ENCODE measurements around the gene GFPT2. TPM values are rescaled to one million over a fixed set of nuclear protein-coding genes. Genes with fewer than 3 reads are reported as not detected.

Gene GFPT2
- total and polyA plus RNA-seq, 7 donors, result 1.2 to 42.7 (median 16.1) TPM

DNA sequence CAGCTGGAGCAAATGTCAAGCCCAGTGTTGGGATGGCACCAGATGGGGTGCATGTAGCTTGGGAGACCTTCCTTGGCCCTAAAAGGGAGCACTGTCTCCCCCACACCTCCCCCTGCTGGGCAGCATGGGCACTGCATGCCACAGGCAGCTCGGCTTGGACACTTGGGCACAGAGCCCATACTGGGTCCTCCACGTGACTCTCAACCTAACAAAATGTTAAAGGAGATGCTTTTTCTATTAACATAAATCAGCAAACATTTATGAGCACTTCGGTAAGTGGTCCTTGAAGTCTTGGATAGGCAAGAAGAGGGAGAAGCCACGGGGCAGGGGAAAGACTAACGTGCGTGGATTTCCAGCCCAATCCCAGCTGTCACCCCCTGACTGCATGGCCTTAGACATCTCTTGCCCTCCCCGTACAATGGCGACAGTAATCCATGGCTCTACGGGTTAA is 37.3 kb downstream of the GFPT2 start:
- Histone ChIP-seq H3K9me3 (no peaks in the 10 kb centered on the region), H3K4me3 (no peak overlapping the region), H3K4me1 (no peaks in the 10 kb centered on the region), H3K27me3 (no peaks in the 10 kb centered on the region), H3K36me3 (no peaks in the 10 kb centered on the region), H3K27ac (no peak overlapping the region)
- TF ChIP-seq CTCF (IDR thresholded peaks at IDR 0.05) (peak; percentile 40 to 84 (median 68)), POLR2AphosphoS5 (IDR thresholded peaks at IDR 0.05) (no peak)
- DNase-seq, result no peak
- WGBS, 2 donors, result 62 to 67% methylated on average over 9 of the region's 9 CpGs
- intact Hi-C loops (cut with DNase I), result no loop called here

GRCh38 chr5:180313677-180314505 is 39.2 kb downstream of the GFPT2 start:
- Histone ChIP-seq H3K27ac (peak overlapping the region in 1 of 4 donors; percentile 63), H3K9me3 (no peaks in the 10 kb centered on the region), H3K4me3 (peak overlapping the region in 1 of 4 donors; percentile 44), H3K27me3 (no peaks in the 10 kb centered on the region), H3K4me1 (no peaks in the 10 kb centered on the region), H3K36me3 (no peaks in the 10 kb centered on the region)
- intact Hi-C loops (cut with DNase I), result no loop called here
- TF ChIP-seq CTCF (IDR thresholded peaks at IDR 0.05) (no peak), POLR2A (IDR thresholded peaks at IDR 0.05) (no peak), POLR2AphosphoS5 (IDR thresholded peaks at IDR 0.05) (peak in 1 of 4 donors; percentile 30), EP300 (IDR thresholded peaks at IDR 0.05) (no peak)
- no peak for DNase-seq
- WGBS, 2 donors, result 60 to 91% methylated on average over 50 of the region's 50 CpGs

GRCh38 chr5:180311216-180311615 is 41.9 kb downstream of the GFPT2 start:
- Histone ChIP-seq H3K27ac (no peak overlapping the region), H3K4me3 (no peak overlapping the region), H3K9me3 (no peaks in the 10 kb centered on the region), H3K4me1 (no peaks in the 10 kb centered on the region), H3K36me3 (peaks cover 0 to 3% (median 0%) of the 10 kb centered on the region in 4 donors), H3K27me3 (no peaks in the 10 kb centered on the region)
- WGBS, 2 donors, result 92 to 93% methylated on average over 11 of the region's 11 CpGs
- DNase-seq, result no peak
- intact Hi-C loops (cut with DNase I), result no loop called here
- TF ChIP-seq POLR2A (IDR thresholded peaks at IDR 0.05), result no peak
- no peak for TF ChIP-seq POLR2AphosphoS5 (IDR thresholded peaks at IDR 0.05)
- no peak for TF ChIP-seq CTCF (IDR thresholded peaks at IDR 0.05)
- TF ChIP-seq EP300 (IDR thresholded peaks at IDR 0.05), result no peak

GRCh38 chr5:180306796-180307195 is 46.3 kb downstream of the GFPT2 start:
- DNase-seq, result no peak
- intact Hi-C loops (cut with DNase I), result no loop called here
- H3K27ac ChIP-seq, result no peak overlapping the region
- no peaks in the 10 kb centered on the region for H3K4me1 ChIP-seq
- TF ChIP-seq CTCF (IDR thresholded peaks at IDR 0.05) (no peak), POLR2AphosphoS5 (IDR thresholded peaks at IDR 0.05) (no peak), EP300 (IDR thresholded peaks at IDR 0.05) (no peak), POLR2A (IDR thresholded peaks at IDR 0.05) (no peak)
- H3K9me3 ChIP-seq, result no peaks in the 10 kb centered on the region
- 84 to 86% methylated on average over 8 of the region's 8 CpGs for WGBS, 2 donors
- peaks cover 0 to 18% (median 0%) of the 10 kb centered on the region in 4 donors for H3K36me3 ChIP-seq
- H3K27me3 ChIP-seq, result no peaks in the 10 kb centered on the region
- no peak overlapping the region for H3K4me3 ChIP-seq

Measured in sigmoid colon (tissue), 7 donors.